Endothelial cell of umbilical vein (primary cell): ENCODE measurements around the gene C7orf33.

Experiments
- CTCF ChIP-seq, 2 donors: IDR thresholded peaks; 1 replicate in 1 of 2; 2 replicates in 1 of 2; pipeline ENCODE4 v1.5.1; 2011; ENCODE audit warnings: low read length in 2 of 2, mild to moderate bottlenecking in 2 of 2, moderate library complexity in 2 of 2, control low read depth in 1 of 2, inconsistent platforms in 1 of 2, low read depth in 1 of 2; ENCODE audit not compliant: insufficient read depth in 1 of 2; ENCODE audit errors: extremely low read depth in 1 of 2
- EZH2 ChIP-seq: IDR thresholded peaks from 2 replicates; pipeline ENCODE4 v1.6.1; 2012; ENCODE audit warnings: borderline replicate concordance, low read depth, mild to moderate bottlenecking, moderate library complexity, low read length, inconsistent platforms; ENCODE audit not compliant: severe bottlenecking
- FOS ChIP-seq: IDR thresholded peaks from 2 replicates; pipeline ENCODE4 v1.6.1; 2011; ENCODE audit warnings: mild to moderate bottlenecking, low read length, moderate library complexity, borderline replicate concordance; ENCODE audit not compliant: insufficient read depth
- GATA2 ChIP-seq: IDR thresholded peaks from 2 replicates; pipeline ENCODE4 v1.7.0; 2011; ENCODE audit warnings: low read depth, mild to moderate bottlenecking, moderate library complexity, mixed read lengths, low read length; ENCODE audit not compliant: insufficient read length, insufficient read depth
- JUN ChIP-seq: IDR thresholded peaks from 2 replicates; pipeline ENCODE4 v1.6.1; 2011; ENCODE audit warnings: borderline replicate concordance, low read depth; ENCODE audit not compliant: insufficient read length, insufficient read depth
- MAX ChIP-seq: IDR thresholded peaks from 2 replicates; pipeline ENCODE4 v1.6.1; 2011; ENCODE audit not compliant: insufficient read depth, insufficient read length
- MYC ChIP-seq: IDR thresholded peaks from one replicate; pipeline ENCODE4 v1.6.1; 2011; ENCODE audit warnings: mild to moderate bottlenecking, low read depth, low read length
- POLR2A ChIP-seq: IDR thresholded peaks from 2 replicates; pipeline ENCODE4 v1.6.1; 2012; ENCODE audit warnings: low read depth, mild to moderate bottlenecking, control low read depth, low read length
- POLR2AphosphoS5 ChIP-seq: IDR thresholded peaks from 2 replicates; pipeline ENCODE4 v1.6.1; 2012; ENCODE audit warnings: low read depth, mild to moderate bottlenecking, control low read depth, low read length, moderate library complexity; ENCODE audit not compliant: insufficient read depth

GRCh38 chr7:148567524-148567923 lies 23.0 kb upstream of the C7orf33 start:
- TF ChIP-seq CTCF (IDR thresholded peaks at IDR 0.05; ENCODE audit: extremely low read depth in 1 of 2, insufficient read depth in 1 of 2, low read depth in 1 of 2, low read length in 2 of 2) (no peak), POLR2AphosphoS5 (no peak), JUN (no peak), POLR2A (no peak), EZH2 (no peak), MAX (no peak), MYC (no peak), GATA2 (no peak), FOS (no peak)
